ENCODE data around the gene LAMA1.

LAMA1 gene

DNA sequence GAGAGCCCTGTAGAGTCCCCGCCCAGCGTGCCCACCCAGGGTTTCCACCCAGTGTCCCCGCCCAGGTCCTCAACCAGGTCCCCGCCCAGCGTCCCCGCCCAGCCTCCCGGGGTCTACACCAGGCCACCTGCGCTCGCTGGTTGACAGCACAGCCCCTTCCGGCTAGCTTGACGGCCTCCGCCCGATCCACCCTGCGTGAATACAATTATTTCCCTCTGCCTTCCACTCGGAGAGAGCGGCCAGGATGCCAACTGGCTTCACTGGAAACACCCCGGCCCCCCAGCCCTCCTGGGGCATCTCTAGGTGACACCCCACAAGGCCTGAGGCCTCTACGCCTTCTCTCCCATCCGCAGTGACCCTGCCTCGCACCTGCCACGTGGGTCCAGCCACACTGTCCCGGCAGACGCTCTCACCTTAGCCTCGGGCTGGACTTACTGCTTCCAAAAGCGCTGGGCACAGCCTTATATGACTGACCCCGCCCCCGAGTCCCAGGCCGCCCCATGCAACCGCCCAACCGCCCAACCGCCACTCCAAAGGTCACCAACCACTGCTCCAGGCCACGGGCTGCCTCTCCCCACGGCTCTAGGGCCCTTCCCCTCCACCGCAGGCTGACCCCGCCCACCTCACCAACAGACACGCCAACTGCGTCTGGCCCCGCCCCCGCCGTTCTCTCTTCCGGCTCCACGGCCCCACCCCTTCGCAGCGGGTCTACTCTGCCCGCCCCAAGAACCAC is 188.1 kb downstream of the LAMA1 start:
- no peak overlapping the region for H3K4me2 ChIP-seq (ENCODE audit: low read length, poor library complexity, severe bottlenecking)
- no peak overlapping the region for H2AFZ ChIP-seq (ENCODE audit: low read depth, low read length)
- no peaks in the 10 kb centered on the region for H3K9me3 ChIP-seq (ENCODE audit: control insufficient read depth, low read length)
- H3K23ac ChIP-seq (ENCODE audit: low read length in 2 of 2) = no peak overlapping the region
- H2BK5ac ChIP-seq (ENCODE audit: low read depth, low read length, poor library complexity, severe bottlenecking) = no peak overlapping the region
- H2AK5ac ChIP-seq (ENCODE audit: low read length, severe bottlenecking) = no peak overlapping the region
- H3K4me1 ChIP-seq (ENCODE audit: control insufficient read depth, insufficient read depth, low read depth, low read length) = peaks cover 4% of the 10 kb centered on the region
- no peak overlapping the region for H2BK15ac ChIP-seq (ENCODE audit: low read depth, poor library complexity, severe bottlenecking)
- H3K4me3 ChIP-seq (ENCODE audit: insufficient read depth in 1 of 2, low read depth in 1 of 2, low read length in 2 of 2) = no peak overlapping the region
- H3K9ac ChIP-seq (ENCODE audit: low read length) = no peak overlapping the region
- no peak overlapping the region for H2BK120ac ChIP-seq (ENCODE audit: low read depth, low read length)
- no peak overlapping the region for H3K4ac ChIP-seq (ENCODE audit: low read depth in 1 of 2, low read length in 2 of 2)
- no peaks in the 10 kb centered on the region for H3K79me1 ChIP-seq (replicated peaks; ENCODE audit: low read length, poor library complexity, severe bottlenecking)
- no peak overlapping the region for H2BK12ac ChIP-seq (ENCODE audit: low read length in 2 of 2)
- no peaks in the 10 kb centered on the region for H3K27me3 ChIP-seq (ENCODE audit: control insufficient read depth in 1 of 2, insufficient read depth in 1 of 2, low read length in 2 of 2)
- no peak overlapping the region for H4K91ac ChIP-seq (ENCODE audit: low read length)
- no peak overlapping the region for H3K18ac ChIP-seq (ENCODE audit: low read depth in 1 of 2, low read length in 2 of 2)
- no peaks in the 10 kb centered on the region for H3K36me3 ChIP-seq (ENCODE audit: control insufficient read depth in 1 of 2, insufficient read depth in 2 of 2, low read depth in 1 of 2, low read length in 2 of 2)
- no peak overlapping the region for H3K27ac ChIP-seq (ENCODE audit: low read length, poor library complexity, severe bottlenecking)
- H3K14ac ChIP-seq (ENCODE audit: low read length in 2 of 2) = no peak overlapping the region
- no peak overlapping the region for H4K8ac ChIP-seq (ENCODE audit: low read length)
- WGBS = 88% methylated on average over 44 of the region's 45 CpGs
- DNase-seq = no peak

DNA sequence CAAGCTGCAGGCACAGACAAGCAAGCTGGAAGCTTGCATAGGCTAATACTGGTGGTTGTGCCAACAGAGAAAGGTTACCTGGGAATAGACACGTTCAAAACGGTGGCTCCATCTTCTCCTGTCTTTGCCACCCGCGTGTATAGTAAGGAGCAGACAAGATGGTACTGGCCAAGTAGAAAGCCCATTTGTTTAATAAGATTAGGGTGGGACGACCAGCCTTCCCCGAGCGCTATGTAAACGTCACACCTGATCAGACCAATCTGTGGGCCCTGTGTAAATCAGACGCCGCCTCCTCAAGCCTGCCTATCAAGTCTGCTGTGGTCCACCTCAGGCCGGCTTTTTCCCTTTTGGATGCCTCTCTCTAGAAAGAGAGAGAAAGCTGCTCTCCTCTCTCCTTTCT is 189.2 kb downstream of the LAMA1 start:
- Histone ChIP-seq H4K91ac (ENCODE audit: low read length) (no peak overlapping the region), H3K4me2 (ENCODE audit: low read length, poor library complexity, severe bottlenecking) (no peak overlapping the region), H2BK120ac (ENCODE audit: low read depth, low read length) (no peak overlapping the region), H2AK5ac (ENCODE audit: low read length, severe bottlenecking) (no peak overlapping the region), H2BK15ac (ENCODE audit: low read depth, poor library complexity, severe bottlenecking) (no peak overlapping the region), H3K14ac (ENCODE audit: low read length in 2 of 2) (no peak overlapping the region), H3K9ac (ENCODE audit: low read length) (no peak overlapping the region), H3K4ac (ENCODE audit: low read depth in 1 of 2, low read length in 2 of 2) (no peak overlapping the region), H3K27ac (ENCODE audit: low read length, poor library complexity, severe bottlenecking) (no peak overlapping the region), H3K27me3 (ENCODE audit: control insufficient read depth in 1 of 2, insufficient read depth in 1 of 2, low read length in 2 of 2) (no peaks in the 10 kb centered on the region), H3K79me1 (replicated peaks; ENCODE audit: low read length, poor library complexity, severe bottlenecking) (no peaks in the 10 kb centered on the region), H2BK5ac (ENCODE audit: low read depth, low read length, poor library complexity, severe bottlenecking) (no peak overlapping the region), H3K4me3 (ENCODE audit: insufficient read depth in 1 of 2, low read depth in 1 of 2, low read length in 2 of 2) (no peak overlapping the region), H3K23ac (ENCODE audit: low read length in 2 of 2) (no peak overlapping the region), H3K9me3 (ENCODE audit: control insufficient read depth, low read length) (no peaks in the 10 kb centered on the region), H2BK12ac (ENCODE audit: low read length in 2 of 2) (no peak overlapping the region), H2AFZ (ENCODE audit: low read depth, low read length) (no peak overlapping the region), H3K4me1 (ENCODE audit: control insufficient read depth, insufficient read depth, low read depth, low read length) (peaks cover 4% of the 10 kb centered on the region), H3K18ac (ENCODE audit: low read depth in 1 of 2, low read length in 2 of 2) (no peak overlapping the region), H3K36me3 (ENCODE audit: control insufficient read depth in 1 of 2, insufficient read depth in 2 of 2, low read depth in 1 of 2, low read length in 2 of 2) (no peaks in the 10 kb centered on the region), H4K8ac (ENCODE audit: low read length) (no peak overlapping the region)
- WGBS = 89% methylated on average over 11 of the region's 11 CpGs
- no peak for DNase-seq

DNA sequence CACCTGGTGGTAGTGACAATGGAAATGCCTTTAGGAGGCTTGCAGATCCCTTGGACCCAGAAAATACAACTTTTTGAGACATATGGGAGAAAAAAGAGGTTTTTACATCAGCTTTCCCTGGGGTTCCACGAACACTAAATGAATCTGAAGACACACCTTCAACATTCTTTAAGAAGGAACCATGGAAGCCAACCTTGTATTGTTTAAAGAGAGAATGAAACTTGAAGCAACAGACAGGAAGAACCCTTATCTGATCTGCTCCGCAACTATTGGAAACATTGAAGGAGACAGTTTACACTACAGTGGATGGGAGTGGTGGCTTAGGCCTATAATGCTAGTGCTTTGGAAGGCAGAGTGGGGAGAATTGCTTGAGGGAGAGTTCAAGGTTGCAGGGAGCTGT is 190.4 kb downstream of the LAMA1 start:
- H4K8ac ChIP-seq (ENCODE audit: low read length) = no peak overlapping the region
- H2BK15ac ChIP-seq (ENCODE audit: low read depth, poor library complexity, severe bottlenecking) = no peak overlapping the region
- H3K9ac ChIP-seq (ENCODE audit: low read length) = no peak overlapping the region
- H3K14ac ChIP-seq (ENCODE audit: low read length in 2 of 2) = no peak overlapping the region
- H3K27ac ChIP-seq (ENCODE audit: low read length, poor library complexity, severe bottlenecking) = no peak overlapping the region
- H3K23ac ChIP-seq (ENCODE audit: low read length in 2 of 2) = no peak overlapping the region
- no peaks in the 10 kb centered on the region for H3K9me3 ChIP-seq (ENCODE audit: control insufficient read depth, low read length)
- H4K91ac ChIP-seq (ENCODE audit: low read length) = no peak overlapping the region
- no peak overlapping the region for H3K4me2 ChIP-seq (ENCODE audit: low read length, poor library complexity, severe bottlenecking)
- no peaks in the 10 kb centered on the region for H3K27me3 ChIP-seq (ENCODE audit: control insufficient read depth in 1 of 2, insufficient read depth in 1 of 2, low read length in 2 of 2)
- H3K36me3 ChIP-seq (ENCODE audit: control insufficient read depth in 1 of 2, insufficient read depth in 2 of 2, low read depth in 1 of 2, low read length in 2 of 2) = no peaks in the 10 kb centered on the region
- H3K18ac ChIP-seq (ENCODE audit: low read depth in 1 of 2, low read length in 2 of 2) = no peak overlapping the region
- no peak overlapping the region for H2BK12ac ChIP-seq (ENCODE audit: low read length in 2 of 2)
- no peak overlapping the region for H2AK5ac ChIP-seq (ENCODE audit: low read length, severe bottlenecking)
- no peak overlapping the region for H2AFZ ChIP-seq (ENCODE audit: low read depth, low read length)
- H2BK120ac ChIP-seq (ENCODE audit: low read depth, low read length) = no peak overlapping the region
- no peak overlapping the region for H3K4ac ChIP-seq (ENCODE audit: low read depth in 1 of 2, low read length in 2 of 2)
- no peak for DNase-seq
- WGBS = 68% methylated on average over 1 of the region's 2 CpGs
- H2BK5ac ChIP-seq (ENCODE audit: low read depth, low read length, poor library complexity, severe bottlenecking) = no peak overlapping the region
- H3K4me1 ChIP-seq (ENCODE audit: control insufficient read depth, insufficient read depth, low read depth, low read length) = peaks cover 4% of the 10 kb centered on the region
- H3K4me3 ChIP-seq (ENCODE audit: insufficient read depth in 1 of 2, low read depth in 1 of 2, low read length in 2 of 2) = no peak overlapping the region
- no peaks in the 10 kb centered on the region for H3K79me1 ChIP-seq (replicated peaks; ENCODE audit: low read length, poor library complexity, severe bottlenecking)

DNA sequence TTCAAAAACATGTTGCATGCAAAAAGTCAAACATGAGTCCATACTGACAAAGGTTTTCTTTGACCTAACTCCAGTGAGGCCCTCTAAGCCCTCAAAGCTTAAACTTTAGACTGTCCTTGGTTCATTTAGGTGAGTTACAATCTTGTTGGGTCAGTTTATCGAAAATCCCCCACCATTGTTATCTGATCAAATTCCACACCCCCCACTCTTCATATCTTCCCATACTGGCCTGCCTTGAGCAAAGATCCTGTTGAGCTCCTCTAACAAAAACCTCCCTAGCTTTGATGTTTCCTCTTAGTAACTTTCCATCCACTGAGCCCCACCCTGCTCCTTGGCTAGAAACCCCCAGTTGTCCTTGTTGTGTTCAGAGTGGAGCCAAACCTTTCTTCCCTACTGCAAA is 194.4 kb downstream of the LAMA1 start:
- H3K4me2 ChIP-seq (ENCODE audit: low read length, poor library complexity, severe bottlenecking) = no peak overlapping the region
- no peak overlapping the region for H2BK5ac ChIP-seq (ENCODE audit: low read depth, low read length, poor library complexity, severe bottlenecking)
- no peak overlapping the region for H3K4ac ChIP-seq (ENCODE audit: low read depth in 1 of 2, low read length in 2 of 2)
- no peak overlapping the region for H3K27ac ChIP-seq (ENCODE audit: low read length, poor library complexity, severe bottlenecking)
- no peak overlapping the region for H2AFZ ChIP-seq (ENCODE audit: low read depth, low read length)
- H3K27me3 ChIP-seq (ENCODE audit: control insufficient read depth in 1 of 2, insufficient read depth in 1 of 2, low read length in 2 of 2) = peaks cover 0 to 8% of the 10 kb centered on the region in 2 experiments
- H3K9ac ChIP-seq (ENCODE audit: low read length) = no peak overlapping the region
- no peak overlapping the region for H2AK5ac ChIP-seq (ENCODE audit: low read length, severe bottlenecking)
- H3K18ac ChIP-seq (ENCODE audit: low read depth in 1 of 2, low read length in 2 of 2) = no peak overlapping the region
- no peak overlapping the region for H3K4me3 ChIP-seq (ENCODE audit: insufficient read depth in 1 of 2, low read depth in 1 of 2, low read length in 2 of 2)
- WGBS = 82% methylated on average over 1 of the region's 1 CpG
- no peaks in the 10 kb centered on the region for H3K79me1 ChIP-seq (replicated peaks; ENCODE audit: low read length, poor library complexity, severe bottlenecking)
- H3K14ac ChIP-seq (ENCODE audit: low read length in 2 of 2) = no peak overlapping the region
- DNase-seq = no peak
- H3K9me3 ChIP-seq (ENCODE audit: control insufficient read depth, low read length) = no peaks in the 10 kb centered on the region
- H3K36me3 ChIP-seq (ENCODE audit: control insufficient read depth in 1 of 2, insufficient read depth in 2 of 2, low read depth in 1 of 2, low read length in 2 of 2) = no peaks in the 10 kb centered on the region
- H3K23ac ChIP-seq (ENCODE audit: low read length in 2 of 2) = no peak overlapping the region
- H4K91ac ChIP-seq (ENCODE audit: low read length) = no peak overlapping the region
- H3K4me1 ChIP-seq (ENCODE audit: control insufficient read depth, insufficient read depth, low read depth, low read length) = no peaks in the 10 kb centered on the region
- H2BK15ac ChIP-seq (ENCODE audit: low read depth, poor library complexity, severe bottlenecking) = no peak overlapping the region
- no peak overlapping the region for H2BK12ac ChIP-seq (ENCODE audit: low read length in 2 of 2)
- no peak overlapping the region for H4K8ac ChIP-seq (ENCODE audit: low read length)
- H2BK120ac ChIP-seq (ENCODE audit: low read depth, low read length) = no peak overlapping the region

Data from mesenchymal stem cell (in vitro differentiated cells and primary cell).